ENCODE results near the gene HHIPL1. TPM values are rescaled to one million over a fixed set of nuclear protein-coding genes. Genes with fewer than 3 reads are reported as not detected.

HHIPL1 gene
- total RNA-seq, 2 experiments from 2014 or later = 0.25 to 0.72 TPM

DNA sequence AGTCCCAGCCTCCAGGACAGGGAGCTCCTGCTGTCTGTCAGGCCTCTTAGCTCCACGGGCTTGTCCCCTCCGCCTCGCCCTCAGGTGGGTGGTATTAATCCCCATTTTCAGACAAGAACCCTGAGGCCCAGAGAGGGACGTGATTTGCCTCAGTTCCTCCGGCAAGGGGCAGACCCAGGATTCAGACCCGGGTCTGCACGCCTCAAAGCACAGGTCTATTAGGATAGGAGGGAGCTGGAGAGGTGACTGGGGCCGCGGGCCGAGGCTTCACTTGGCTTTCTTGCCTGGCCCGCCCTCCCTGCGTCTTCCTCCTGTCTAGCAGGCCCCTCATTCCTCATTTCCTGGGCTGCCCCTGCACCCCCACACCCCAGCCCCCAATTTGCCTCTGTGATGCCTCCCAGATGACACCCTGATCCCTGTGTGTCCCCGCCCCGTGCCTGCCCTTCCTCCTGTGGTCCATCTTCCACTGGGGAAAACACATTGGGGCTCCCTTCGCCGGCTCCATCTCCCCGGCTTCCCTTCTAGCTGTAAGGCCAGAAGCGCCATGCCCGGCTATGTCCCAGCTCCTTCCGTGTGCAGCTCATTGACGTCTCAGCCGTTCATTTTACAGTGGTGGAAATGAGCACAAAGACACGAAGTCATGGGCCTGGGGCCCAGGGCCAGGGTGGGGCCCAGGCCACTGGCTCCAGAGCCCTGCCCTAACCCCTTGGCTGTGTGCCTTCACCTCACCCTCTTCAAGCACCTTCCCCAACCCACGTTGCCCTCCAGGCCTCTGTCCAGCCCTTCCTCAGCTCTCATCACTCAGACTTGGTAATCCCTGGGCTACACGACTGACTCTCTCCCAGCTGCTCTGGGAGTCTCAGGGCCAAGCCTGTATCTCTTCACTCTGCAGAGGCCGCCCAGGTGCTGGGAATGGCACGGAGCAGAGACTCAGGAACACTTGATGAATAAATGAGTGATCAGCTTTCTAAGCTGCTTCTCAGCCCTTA, 23.7 kb downstream of the HHIPL1 start:
- CTCF ChIA-PET (ENCODE audit: unreplicated experiment) = interaction anchor here (0.7 to 1.5 kb wide), 5 partner anchors 8 to 20 kb away, joined by 4 to 6 read pairs (median 4); partner anchors contain the start of gene CYP46A1

DNA sequence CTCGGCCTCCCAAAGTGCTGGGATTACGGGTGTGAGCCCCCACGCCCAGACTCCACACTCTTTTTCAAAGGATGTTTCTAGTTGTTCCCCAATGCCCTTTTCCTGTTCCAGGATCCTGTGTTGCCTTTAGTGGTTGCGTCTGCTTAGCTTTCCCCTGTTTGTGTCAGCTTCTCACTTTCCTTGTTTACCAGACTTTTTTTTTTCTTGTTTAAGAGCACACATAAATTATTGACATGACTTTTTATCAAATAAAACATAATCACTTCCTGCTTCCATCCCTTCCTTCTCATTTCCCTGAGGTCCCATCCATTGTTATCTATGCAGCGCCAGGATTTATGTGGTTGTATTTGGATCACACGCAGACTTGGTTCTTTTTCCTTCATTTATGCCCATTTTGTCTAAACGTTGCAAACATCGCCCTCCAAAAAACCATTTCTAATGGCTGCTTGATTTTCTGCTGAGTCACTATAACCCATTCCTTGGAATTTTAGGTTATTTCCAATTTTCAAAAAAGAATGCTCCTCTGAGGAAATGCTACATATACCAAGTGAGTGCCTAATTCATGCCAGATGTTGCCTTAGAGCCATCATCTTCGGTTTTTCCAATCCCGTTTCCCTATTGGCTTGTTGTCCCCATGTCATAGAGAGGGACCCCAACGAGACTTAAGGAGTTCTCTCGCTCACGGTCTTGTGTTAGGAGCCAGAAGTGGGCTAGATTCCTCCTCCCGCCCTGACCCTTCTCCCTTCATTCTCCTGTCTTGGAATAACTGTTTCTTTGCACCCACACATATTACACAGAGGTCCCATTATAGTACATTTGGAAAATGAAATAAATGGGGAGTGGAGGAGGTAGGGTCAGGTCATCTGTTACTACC, 25.7 kb downstream of the HHIPL1 start:
- ChIA-PET POLR2A (no interaction called here), CTCF (ENCODE audit: unreplicated experiment) (no interaction called here)
- intact Hi-C loops (cut with micrococcal nuclease; ENCODE audit: unreplicated experiment) = no loop called here
- no peak for TF ChIP-seq EZH2phosphoT487 (IDR thresholded peaks at IDR 0.05; ENCODE audit: borderline replicate concordance, low read depth, low read length)
- TF ChIP-seq, protein P1, sequence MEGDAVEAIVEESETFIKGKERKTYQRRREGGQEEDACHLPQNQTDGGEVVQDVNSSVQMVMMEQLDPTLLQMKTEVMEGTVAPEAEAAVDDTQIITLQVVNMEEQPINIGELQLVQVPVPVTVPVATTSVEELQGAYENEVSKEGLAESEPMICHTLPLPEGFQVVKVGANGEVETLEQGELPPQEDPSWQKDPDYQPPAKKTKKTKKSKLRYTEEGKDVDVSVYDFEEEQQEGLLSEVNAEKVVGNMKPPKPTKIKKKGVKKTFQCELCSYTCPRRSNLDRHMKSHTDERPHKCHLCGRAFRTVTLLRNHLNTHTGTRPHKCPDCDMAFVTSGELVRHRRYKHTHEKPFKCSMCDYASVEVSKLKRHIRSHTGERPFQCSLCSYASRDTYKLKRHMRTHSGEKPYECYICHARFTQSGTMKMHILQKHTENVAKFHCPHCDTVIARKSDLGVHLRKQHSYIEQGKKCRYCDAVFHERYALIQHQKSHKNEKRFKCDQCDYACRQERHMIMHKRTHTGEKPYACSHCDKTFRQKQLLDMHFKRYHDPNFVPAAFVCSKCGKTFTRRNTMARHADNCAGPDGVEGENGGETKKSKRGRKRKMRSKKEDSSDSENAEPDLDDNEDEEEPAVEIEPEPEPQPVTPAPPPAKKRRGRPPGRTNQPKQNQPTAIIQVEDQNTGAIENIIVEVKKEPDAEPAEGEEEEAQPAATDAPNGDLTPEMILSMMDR (conservative IDR thresholded peaks at IDR 0.05; ENCODE audit: low read length) = no peak
- DNase-seq (ENCODE audit: low spot score) = no peak
- Histone ChIP-seq H3K4me3 (ENCODE audit: low read depth, low read length, poor library complexity, severe bottlenecking) (no peak overlapping the region), H3K9me3 (ENCODE audit: low read length) (no peaks in the 10 kb centered on the region), H3K79me2 (ENCODE audit: insufficient read depth, low read depth, low read length) (no peaks in the 10 kb centered on the region), H3K9me2 (ENCODE audit: insufficient read depth, low read length) (no peaks in the 10 kb centered on the region), H2AFZ (ENCODE audit: low read length) (no peak overlapping the region), H3K36me3 (ENCODE audit: insufficient read depth, low read length) (no peaks in the 10 kb centered on the region), H3K4me1 (ENCODE audit: insufficient read depth, low read length, poor library complexity, severe bottlenecking) (peaks cover 41% of the 10 kb centered on the region), H3K27ac (ENCODE audit: low read depth, low read length, poor library complexity, severe bottlenecking) (no peak overlapping the region), H3K4me2 (ENCODE audit: low read length) (no peak overlapping the region), H4K20me1 (ENCODE audit: insufficient read depth, low read length) (no peaks in the 10 kb centered on the region)
- no TSS peak for BruUV-seq (replicated peaks)

More for the DNA sequence above, 23.7 kb downstream of the HHIPL1 start:
- BruUV-seq (replicated peaks) = no TSS peak
- Histone ChIP-seq H3K27ac (ENCODE audit: low read depth, low read length, poor library complexity, severe bottlenecking) (no peak overlapping the region), H3K4me1 (ENCODE audit: insufficient read depth, low read length, poor library complexity, severe bottlenecking) (peaks cover 61% of the 10 kb centered on the region), H3K36me3 (ENCODE audit: insufficient read depth, low read length) (no peaks in the 10 kb centered on the region), H3K9me3 (ENCODE audit: low read length) (no peaks in the 10 kb centered on the region), H4K20me1 (ENCODE audit: insufficient read depth, low read length) (no peaks in the 10 kb centered on the region), H3K4me3 (ENCODE audit: low read depth, low read length, poor library complexity, severe bottlenecking) (no peak overlapping the region), H3K4me2 (ENCODE audit: low read length) (no peak overlapping the region), H3K79me2 (ENCODE audit: insufficient read depth, low read depth, low read length) (no peaks in the 10 kb centered on the region), H2AFZ (ENCODE audit: low read length) (no peak overlapping the region), H3K9me2 (ENCODE audit: insufficient read depth, low read length) (no peaks in the 10 kb centered on the region)
- TF ChIP-seq EZH2phosphoT487 (IDR thresholded peaks at IDR 0.05; ENCODE audit: borderline replicate concordance, low read depth, low read length) = no peak
- TF ChIP-seq, protein P1 (conservative IDR thresholded peaks at IDR 0.05; ENCODE audit: low read length) = no peak
- intact Hi-C loops (cut with micrococcal nuclease; ENCODE audit: unreplicated experiment) = no loop called here
- POLR2A ChIA-PET = interaction anchor here (0.6 to 2.2 kb wide), 5 partner anchors 9 to 128 kb away, joined by 3 to 6 read pairs (median 4); partner anchors contain the start of gene CYP46A1
- no peak for DNase-seq (ENCODE audit: low spot score)
